Fibroblast of lung (primary cell): Measurements from ENCODE around the gene COL6A2.

Source experiments
- CTCF ChIP-seq, 2 donors: IDR thresholded peaks in 1 of 2; conservative IDR thresholded peaks in 1 of 2; 1 replicate in 1 of 2; 2 replicates in 1 of 2; pipeline ENCODE4 v1.5.1; 2011 to 2012; ENCODE audit warnings: low read length in 2 of 2, control low read depth in 1 of 2, inconsistent platforms in 1 of 2, low read depth in 1 of 2, mild to moderate bottlenecking in 1 of 2
- EZH2 ChIP-seq: IDR thresholded peaks from 2 replicates; pipeline ENCODE4 v1.5.1; 2012; ENCODE audit warnings: low read length, control low read depth, mild to moderate bottlenecking; ENCODE audit errors: missing control alignments

GRCh38 chr21:46157396-46157986 lies 59.6 kb downstream of the COL6A2 start:
- TF ChIP-seq CTCF (conservative IDR thresholded peaks at IDR 0.05 in 1 of 2, IDR thresholded peaks at IDR 0.05 in 1 of 2; ENCODE audit: low read depth in 1 of 2, low read length in 2 of 2) (no peak), EZH2 (no peak)
